H1 (cell line): ENCODE measurements around the gene NADK. TPM values are rescaled to one million over a fixed set of nuclear protein-coding genes. Genes with fewer than 3 reads are reported as not detected.
A peak's percentile ranks its signal among the peaks of the same experiment; 100 is the strongest.

ENCODE experiments used
- CTCF ChIA-PET: fragments of 300-600 bp; sonication (Branson Sonifier 250); formaldehyde crosslinking; loops from one replicate; lab custom pipeline; 2021; ENCODE audit not compliant: partially characterized antibody; lab: Charles Lee
- POLR2A ChIA-PET: fragments of 300-600 bp; sonication (Branson Sonifier 250); formaldehyde crosslinking; loops from one replicate; lab custom pipeline; 2021; ENCODE audit warnings: inconsistent platforms; ENCODE audit not compliant: partially characterized antibody; lab: Charles Lee
- DNase-seq, 2 experiments: peaks; one replicate each; pipeline versions ENCODE4 v3.0.0 to v3.0.0-alpha.2; 2010 to 2022; ENCODE audit warnings: low spot score in 2 of 2, low read depth in 1 of 2, mixed read lengths in 1 of 2
- FAIRE-seq: peaks from 2 replicates; lab custom pipeline; 2011; peaks lifted over from hg19 to GRCh38; lab: Jason Lieb, UNC
- H2AFZ ChIP-seq: 2 replicates; pipeline ENCODE4 v1.8.1; 2012; ENCODE audit warnings: low read length, inconsistent platforms
- H2AK5ac ChIP-seq: 2 replicates; pipeline ENCODE4 v1.6.1; 2013; ENCODE audit warnings: low read depth, low read length
- H2BK120ac ChIP-seq: replicated peaks from 2 replicates; pipeline ENCODE3; 2013; ENCODE audit warnings: low read depth, low read length, inconsistent platforms
- H2BK12ac ChIP-seq: 2 replicates; pipeline ENCODE4 v1.6.1; 2013; ENCODE audit warnings: low read depth, low read length
- H2BK15ac ChIP-seq: 2 replicates; pipeline ENCODE4 v1.6.1; 2013; ENCODE audit warnings: low read length
- H2BK20ac ChIP-seq: 2 replicates; pipeline ENCODE4 v1.6.1; 2013; ENCODE audit warnings: low read length
- H2BK5ac ChIP-seq: 2 replicates; pipeline ENCODE4 v1.6.1; 2013; ENCODE audit warnings: low read depth, low read length
- H3K14ac ChIP-seq: 2 replicates; pipeline ENCODE4 v1.6.1; 2013; ENCODE audit warnings: inconsistent platforms; ENCODE audit not compliant: insufficient read length
- H3K18ac ChIP-seq: 2 replicates; pipeline ENCODE4 v1.6.1; 2013; ENCODE audit warnings: low read length; ENCODE audit errors: extremely low read depth
- H3K23ac ChIP-seq: 2 replicates; pipeline ENCODE4 v1.6.1; 2013; ENCODE audit warnings: inconsistent platforms; ENCODE audit not compliant: insufficient read length
- H3K23me2 ChIP-seq: 2 replicates; pipeline ENCODE4 v1.6.1; 2013; ENCODE audit warnings: low read depth, low read length
- H3K27ac ChIP-seq: 2 replicates; pipeline ENCODE4 v1.6.1; 2011; ENCODE audit warnings: low read depth, low read length, inconsistent platforms
- H3K27me3 ChIP-seq, 4 experiments: replicated peaks in 1 of 4; 1 replicate in 1 of 4; 2 replicates in 3 of 4; pipeline versions ENCODE4 v1.6.1 to v1.8.1; 2011 to 2013; ENCODE audit warnings: low read length in 3 of 4, mild to moderate bottlenecking in 3 of 4, inconsistent platforms in 2 of 4, mixed read lengths in 2 of 4, moderate library complexity in 1 of 4; ENCODE audit not compliant: control insufficient read depth in 3 of 4, insufficient read depth in 3 of 4; ENCODE audit errors: extremely low read depth in 1 of 4
- H3K36me3 ChIP-seq, 4 experiments: 2 replicates each; pipeline versions ENCODE4 v1.6.1 to v1.8.1; 2011 to 2013; ENCODE audit warnings: mild to moderate bottlenecking in 4 of 4, low read length in 3 of 4, moderate library complexity in 2 of 4, control low read depth in 1 of 4, inconsistent platforms in 1 of 4; ENCODE audit not compliant: insufficient read depth in 4 of 4, control insufficient read depth in 2 of 4
- H3K4ac ChIP-seq: replicated peaks from 2 replicates; pipeline ENCODE3; 2013; ENCODE audit warnings: low read length, low read depth, mixed read lengths, inconsistent platforms; ENCODE audit not compliant: insufficient read length
- H3K4me1 ChIP-seq, 4 experiments: replicated peaks in 1 of 4; 1 replicate in 1 of 4; 2 replicates in 3 of 4; pipeline versions ENCODE4 v1.6.1 to v1.8.1; 2011 to 2013; ENCODE audit warnings: low read length in 3 of 4, inconsistent platforms in 2 of 4, mixed read lengths in 1 of 4; ENCODE audit not compliant: insufficient read depth in 4 of 4, control insufficient read depth in 3 of 4
- H3K4me2 ChIP-seq, 2 experiments: 2 replicates each; pipeline versions ENCODE4 v1.6.1 to v1.8.1; 2011 to 2013; ENCODE audit warnings: low read depth in 2 of 2, low read length in 2 of 2, control low read depth in 1 of 2, inconsistent platforms in 1 of 2, mild to moderate bottlenecking in 1 of 2; ENCODE audit not compliant: insufficient read depth in 1 of 2
- H3K4me3 ChIP-seq, 4 experiments: fragments of 200-600, 300-600 bp in 1 of 4; sonication (generic), shearing (Covaris generic), sonication (Bioruptor Twin) in 1 of 4; 2 replicates each; pipeline versions ENCODE4 v1.5.1 to v1.8.1; 2011 to 2016; ENCODE audit warnings: low read length in 4 of 4, low read depth in 3 of 4, control low read depth in 2 of 4, inconsistent platforms in 2 of 4, mild to moderate bottlenecking in 2 of 4, mixed read lengths in 1 of 4, moderate library complexity in 1 of 4; ENCODE audit not compliant: insufficient read depth in 2 of 4; ENCODE audit errors: extremely low read depth in 1 of 4
- H3K56ac ChIP-seq: replicated peaks from 2 replicates; pipeline ENCODE3; 2013; ENCODE audit warnings: low read depth, mild to moderate bottlenecking, mixed read lengths, low read length, inconsistent platforms; ENCODE audit not compliant: insufficient read length
- H3K79me1 ChIP-seq: 2 replicates; pipeline ENCODE4 v1.6.1; 2013; ENCODE audit warnings: low read depth, low read length, control low read depth
- H3K79me2 ChIP-seq, 2 experiments: 2 replicates each; pipeline versions ENCODE4 v1.6.1 to v1.8.1; 2012 to 2013; ENCODE audit warnings: low read length in 2 of 2, mild to moderate bottlenecking in 2 of 2, inconsistent platforms in 1 of 2; ENCODE audit not compliant: insufficient read depth in 2 of 2, control insufficient read depth in 1 of 2
- H3K9ac ChIP-seq, 4 experiments: replicated peaks in 1 of 4; 1 replicate in 1 of 4; 2 replicates in 3 of 4; pipeline versions ENCODE4 v1.6.1 to v1.8.1; 2011 to 2013; ENCODE audit warnings: low read depth in 3 of 4, low read length in 3 of 4, control low read depth in 2 of 4, mild to moderate bottlenecking in 2 of 4, moderate library complexity in 2 of 4, inconsistent platforms in 1 of 4; ENCODE audit errors: extremely low read depth in 1 of 4
- H3K9me3 ChIP-seq, 2 experiments: 2 replicates each; pipeline versions ENCODE4 v1.6.1 to v1.8.1; 2012 to 2013; ENCODE audit warnings: mild to moderate bottlenecking in 2 of 2, moderate library complexity in 2 of 2, control low read depth in 1 of 2, inconsistent platforms in 1 of 2, low read depth in 1 of 2, low read length in 1 of 2, mixed read lengths in 1 of 2; ENCODE audit not compliant: insufficient read depth in 2 of 2
- H4K20me1 ChIP-seq, 2 experiments: replicated peaks in 1 of 2; 2 replicates each; pipeline versions ENCODE3 to v1.8.1; 2011 to 2013; ENCODE audit warnings: inconsistent platforms in 2 of 2, low read length in 2 of 2, mild to moderate bottlenecking in 1 of 2; ENCODE audit not compliant: insufficient read depth in 2 of 2, control insufficient read depth in 1 of 2
- H4K5ac ChIP-seq: 2 replicates; pipeline ENCODE4 v1.6.1; 2013; ENCODE audit warnings: low read length, low read depth, mixed read lengths, inconsistent platforms; ENCODE audit not compliant: insufficient read length
- H4K8ac ChIP-seq: 2 replicates; pipeline ENCODE4 v1.8.0; 2013; ENCODE audit warnings: mild to moderate bottlenecking, moderate library complexity, low read length, inconsistent platforms; ENCODE audit not compliant: insufficient read depth; ENCODE audit errors: extremely low read depth
- H4K91ac ChIP-seq: replicated peaks from 2 replicates; pipeline ENCODE3; 2013; ENCODE audit warnings: low read length, mixed read lengths, inconsistent platforms; ENCODE audit not compliant: insufficient read length
- RNF2 ChIP-seq: fragments of 200-900, 300-1000 bp; sonication (generic); IDR thresholded peaks from 2 replicates; pipeline ENCODE4 v1.7.1; 2016; ENCODE audit warnings: borderline replicate concordance, low read depth, mild to moderate bottlenecking, antibody characterized with exemption, low read length; ENCODE audit not compliant: poor library complexity, severe bottlenecking; ENCODE audit errors: missing control alignments
- WGBS, 2 experiments: shearing (Covaris generic) in 1 of 2; methylation state at CpG; one replicate each; pipeline versions ENCODE4 v1.1.6 to v1.1.7; 2013 to 2015; ENCODE audit warnings: low lambda C conversion rate in 2 of 2, mixed read lengths in 2 of 2, inconsistent platforms in 1 of 2, low coverage in 1 of 2, missing lambda C conversion rate in 1 of 2; ENCODE audit not compliant: insufficient replicate concordance in 2 of 2, insufficient coverage in 1 of 2, insufficient read length in 1 of 2; ENCODE audit errors: extremely low coverage in 1 of 2, missing lambda C conversion rate in 1 of 2; 5-methylcytosine and 5-hydroxymethylcytosine counted together
- polyA plus RNA-seq, 7 experiments: library from polyadenylated mRNA; depleted of rRNA in 3 of 7; stranded (reverse) in 5 of 7; unstranded in 2 of 7; fragments of >200 nt in 5 of 7; fragments of 200-250 nt in 2 of 7; gene quantifications; 1 replicate in 5 of 7; 2 replicates in 1 of 7; 4 replicates in 1 of 7; pipeline versions ENCODE4 v1.2.1 to v1.2.3, GENCODE V29; 2011 to 2013; ENCODE audit warnings: missing spikeins in 2 of 7, mixed read lengths in 2 of 7
- total RNA-seq: library from RNA; stranded (reverse); fragmentation: NEBNext Ultra II Directional; extraction: Animal tissue kit (Norgen Biotek cat#: 25700); gene quantifications from 2 replicates; pipeline ENCODE4 v1.2.1, GENCODE V29; 2021

Gene NADK
- total and polyA plus RNA-seq, 2 of the 8 experiments (the other 6 are each of a cell fraction or from before 2014, with no cell fraction given), result 78.0 to 89.7 TPM

GRCh38 chr1:1826356-1827088, 48.3 kb upstream of the NADK start:
- H3K9me3 ChIP-seq, result no peaks in the 10 kb centered on the region
- H2AFZ ChIP-seq, result no peak overlapping the region
- H3K4me2 ChIP-seq, result no peak overlapping the region
- H3K4me1 ChIP-seq, result no peaks in the 10 kb centered on the region; a peak in 1 of 7 replicates
- H3K79me2 ChIP-seq, result peaks cover 3 to 48% of the 10 kb centered on the region in 2 experiments; a peak in 2 of 4 replicates
- peaks cover 0 to 28% (median 9%) of the 10 kb centered on the region in 4 experiments; a peak in 5 of 8 replicates for H3K36me3 ChIP-seq
- H4K5ac ChIP-seq, result no peak overlapping the region
- CTCF ChIA-PET, result interaction anchor here (0.6 to 1.3 kb wide), 7 partner anchors 38 to 149 kb away, joined by 3 to 5 read pairs (median 3); no protein-coding TSS in a partner anchor
- WGBS, 2 experiments, result 93% methylated on average over 9 of the region's 9 CpGs; no CpG with 5 or more reads in 1 of the 2 experiments
- peaks cover 2 to 11% of the 10 kb centered on the region in 2 experiments for H4K20me1 ChIP-seq
- H2BK20ac ChIP-seq, result no peak overlapping the region
- POLR2A ChIA-PET, result interaction anchor here (0.8 to 0.9 kb wide), 3 partner anchors 10 to 78 kb away, joined by 3 to 4 read pairs (median 4); no protein-coding TSS in a partner anchor
- H2BK12ac ChIP-seq, result no peak overlapping the region
- DNase-seq (no peak), FAIRE-seq (no peak)
- H3K23ac ChIP-seq, result no peak overlapping the region
- H3K14ac ChIP-seq, result no peak overlapping the region
- no peaks in the 10 kb centered on the region for H3K23me2 ChIP-seq
- H3K27me3 ChIP-seq, result no peaks in the 10 kb centered on the region
- no peak overlapping the region for H4K91ac ChIP-seq
- H2AK5ac ChIP-seq, result 0 out of 2 replicates have a peak overlapping the region, but pooled peaks have one; percentile 39
- H3K4me3 ChIP-seq, result no peak overlapping the region
- H3K9ac ChIP-seq, result no peak overlapping the region
- H3K18ac ChIP-seq, result no peak overlapping the region
- no peak overlapping the region for H2BK120ac ChIP-seq
- H3K79me1 ChIP-seq, result peaks cover 6% of the 10 kb centered on the region
- H3K27ac ChIP-seq, result no peak overlapping the region
- H2BK5ac ChIP-seq, result no peak overlapping the region; the same call in 1 of the 2 replicates
- no peak overlapping the region for H3K4ac ChIP-seq
- H3K56ac ChIP-seq, result no peak overlapping the region
- no peak overlapping the region for H4K8ac ChIP-seq
- H2BK15ac ChIP-seq, result no peak overlapping the region
- TF ChIP-seq RNF2, result no peak
